Measurements from ENCODE around the gene TSPOAP1. TPM values are rescaled to one million over a fixed set of nuclear protein-coding genes. Genes with fewer than 3 reads are reported as not detected.

TSPOAP1 gene
- total and polyA plus RNA-seq, 2 of the 13 experiments (the other 11 are each of a cell fraction or from before 2014, with no cell fraction given) = not detected

DNA sequence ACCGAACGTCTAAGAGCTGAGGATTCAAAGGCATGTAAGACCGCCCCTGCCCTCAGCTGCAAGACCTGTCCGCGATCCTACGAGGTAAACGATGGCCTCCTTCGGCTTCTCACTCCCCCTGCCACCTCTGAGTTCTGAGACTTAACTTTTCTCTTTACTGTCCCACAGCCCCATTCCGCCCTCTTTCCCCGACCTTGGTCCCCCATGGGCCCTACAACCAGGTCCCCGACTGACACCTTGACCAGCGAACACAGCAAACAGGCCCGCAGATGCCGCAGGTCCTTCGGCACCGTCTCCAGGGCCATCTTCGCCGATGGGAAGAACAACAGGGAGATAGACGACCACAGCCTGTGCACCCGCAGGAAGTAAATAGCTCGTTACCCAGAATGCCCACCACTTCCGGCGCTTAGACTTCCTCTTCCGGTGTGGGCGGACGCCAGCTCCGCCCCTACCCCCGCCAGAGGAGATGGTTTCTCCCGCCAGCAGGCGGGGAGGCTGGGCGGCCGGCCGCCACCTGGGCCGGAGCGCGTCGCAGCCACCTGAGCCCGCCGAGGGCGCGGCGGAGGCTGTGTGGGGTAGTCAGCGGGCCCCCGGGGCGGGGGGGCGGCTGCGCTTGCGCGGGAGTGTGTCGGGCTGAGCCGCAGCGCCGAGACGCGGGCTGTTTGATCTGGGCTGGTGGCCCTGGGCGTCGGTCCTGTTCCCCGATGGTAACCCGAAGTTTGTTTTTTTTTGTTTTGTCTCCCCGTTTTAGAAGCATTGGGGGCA lies 23.4 kb upstream of the TSPOAP1 start, which contains the start of gene SUPT4H1 (continued):
- peak; percentile 39; the same call in 1 of the 2 replicates for TF ChIP-seq ZNF292 (CRISPR knock-in tag; IDR thresholded peaks at IDR 0.05; ENCODE audit: borderline replicate concordance, low read depth)
- no peak for TF ChIP-seq MAFG (CRISPR knock-in tag; IDR thresholded peaks at IDR 0.05)
- peak; percentile 73; the same call in 1 of the 2 replicates for TF ChIP-seq SIN3A (IDR thresholded peaks at IDR 0.05; ENCODE audit: borderline replicate concordance, low read depth, low read length)
- no peak for TF ChIP-seq ZNF225 (CRISPR knock-in tag; IDR thresholded peaks at IDR 0.05)
- TF ChIP-seq SETDB1 (CRISPR knock-in tag; IDR thresholded peaks at IDR 0.05; ENCODE audit: borderline replicate concordance) = no peak
- peak; percentile 68 for TF ChIP-seq MEF2D (CRISPR knock-in tag; IDR thresholded peaks at IDR 0.05)
- no peak for TF ChIP-seq RAD51 (IDR thresholded peaks at IDR 0.05; ENCODE audit: borderline replicate concordance)
- peak; percentile 68 for TF ChIP-seq ZNF263 (CRISPR knock-in tag; IDR thresholded peaks at IDR 0.05)
- TF ChIP-seq GABPA (IDR thresholded peaks at IDR 0.05; ENCODE audit: low read depth, low read length) = peak; percentile 99
- peak; percentile 98 for TF ChIP-seq GABPA (CRISPR knock-in tag; IDR thresholded peaks at IDR 0.05; ENCODE audit: low read depth)
- TF ChIP-seq, protein P1, sequence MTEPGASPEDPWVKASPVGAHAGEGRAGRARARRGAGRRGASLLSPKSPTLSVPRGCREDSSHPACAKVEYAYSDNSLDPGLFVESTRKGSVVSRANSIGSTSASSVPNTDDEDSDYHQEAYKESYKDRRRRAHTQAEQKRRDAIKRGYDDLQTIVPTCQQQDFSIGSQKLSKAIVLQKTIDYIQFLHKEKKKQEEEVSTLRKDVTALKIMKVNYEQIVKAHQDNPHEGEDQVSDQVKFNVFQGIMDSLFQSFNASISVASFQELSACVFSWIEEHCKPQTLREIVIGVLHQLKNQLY (CRISPR knock-in tag; IDR thresholded peaks at IDR 0.05) = no peak; the same call in 1 of the 2 replicates
- no peak for TF ChIP-seq PLRG1 (conservative IDR thresholded peaks at IDR 0.05)
- TF ChIP-seq FOXO4 (CRISPR knock-in tag; conservative IDR thresholded peaks at IDR 0.05) = no peak
- peak; percentile 86; the same call in 1 of the 2 replicates for TF ChIP-seq JUN (CRISPR knock-in tag; IDR thresholded peaks at IDR 0.05)
- TF ChIP-seq ZNF883 (CRISPR knock-in tag; IDR thresholded peaks at IDR 0.05; ENCODE audit: not compliant biosample characterization) = peak; percentile 89
- no peak; the same call in 1 of the 2 replicates for TF ChIP-seq RBAK (CRISPR knock-in tag; IDR thresholded peaks at IDR 0.05)
- TF ChIP-seq ZSCAN9 (CRISPR knock-in tag; IDR thresholded peaks at IDR 0.05; ENCODE audit: borderline replicate concordance) = peak; percentile 40; the same call in 1 of the 2 replicates
- no peak for TF ChIP-seq NR2F1 (CRISPR knock-in tag; IDR thresholded peaks at IDR 0.05)
- TF ChIP-seq IKZF1 (IDR thresholded peaks at IDR 0.05) = no peak
- peak; percentile 91 for TF ChIP-seq REL (CRISPR knock-in tag; conservative IDR thresholded peaks at IDR 0.05)
- no peak for TF ChIP-seq ZNF572 (CRISPR knock-in tag; IDR thresholded peaks at IDR 0.05)
- TF ChIP-seq ZNF788 (CRISPR knock-in tag; IDR thresholded peaks at IDR 0.05; ENCODE audit: borderline replicate concordance) = peak; percentile 90; the same call in 1 of the 2 replicates
- peak; percentile 60; the same call in 1 of the 2 replicates for TF ChIP-seq ZNF567 (CRISPR knock-in tag; IDR thresholded peaks at IDR 0.05; ENCODE audit: borderline replicate concordance)
- TF ChIP-seq, protein P2, sequence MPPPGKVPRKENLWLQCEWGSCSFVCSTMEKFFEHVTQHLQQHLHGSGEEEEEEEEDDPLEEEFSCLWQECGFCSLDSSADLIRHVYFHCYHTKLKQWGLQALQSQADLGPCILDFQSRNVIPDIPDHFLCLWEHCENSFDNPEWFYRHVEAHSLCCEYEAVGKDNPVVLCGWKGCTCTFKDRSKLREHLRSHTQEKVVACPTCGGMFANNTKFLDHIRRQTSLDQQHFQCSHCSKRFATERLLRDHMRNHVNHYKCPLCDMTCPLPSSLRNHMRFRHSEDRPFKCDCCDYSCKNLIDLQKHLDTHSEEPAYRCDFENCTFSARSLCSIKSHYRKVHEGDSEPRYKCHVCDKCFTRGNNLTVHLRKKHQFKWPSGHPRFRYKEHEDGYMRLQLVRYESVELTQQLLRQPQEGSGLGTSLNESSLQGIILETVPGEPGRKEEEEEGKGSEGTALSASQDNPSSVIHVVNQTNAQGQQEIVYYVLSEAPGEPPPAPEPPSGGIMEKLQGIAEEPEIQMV (CRISPR knock-in tag; IDR thresholded peaks at IDR 0.05; ENCODE audit: low read depth) = peak; percentile 99
- no peak for TF ChIP-seq CBX1 (IDR thresholded peaks at IDR 0.05; ENCODE audit: low read depth)
- TF ChIP-seq TERF1 (CRISPR knock-in tag; IDR thresholded peaks at IDR 0.05) = no peak
- 0 out of 2 replicates have a peak, but pooled peaks have one; percentile 16 for TF ChIP-seq HNF4A (CRISPR knock-in tag; IDR thresholded peaks at IDR 0.05)
- TF ChIP-seq KDM1A (CRISPR knock-in tag; IDR thresholded peaks at IDR 0.05) = 0 out of 2 replicates have a peak, but pooled peaks have one; percentile 32

All from HepG2 (cell line).